ENCODE results near the gene MICU1.

Gene MICU1

DNA sequence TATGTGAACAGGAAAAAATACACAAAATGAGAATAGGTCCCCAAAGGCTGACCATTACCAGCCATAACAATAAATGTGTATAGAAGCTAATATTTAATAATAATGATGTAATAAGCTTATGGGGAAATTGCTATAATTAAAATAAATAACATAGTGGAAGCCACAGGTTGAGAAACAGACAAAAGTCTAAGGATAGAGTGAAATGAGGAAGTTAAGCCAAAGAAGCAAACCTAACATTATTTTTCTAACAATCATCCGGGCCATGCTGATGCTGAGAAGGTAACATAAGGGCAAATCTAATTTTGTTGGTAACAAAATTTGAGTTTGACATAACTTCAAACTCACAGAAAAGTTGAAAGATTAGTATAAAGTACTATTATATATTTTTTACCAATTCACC lies 115.9 kb downstream of the MICU1 start:
- no peak overlapping the region for H3K4me3 ChIP-seq (ENCODE audit: low read depth, low read length)
- TF ChIP-seq, protein P1, sequence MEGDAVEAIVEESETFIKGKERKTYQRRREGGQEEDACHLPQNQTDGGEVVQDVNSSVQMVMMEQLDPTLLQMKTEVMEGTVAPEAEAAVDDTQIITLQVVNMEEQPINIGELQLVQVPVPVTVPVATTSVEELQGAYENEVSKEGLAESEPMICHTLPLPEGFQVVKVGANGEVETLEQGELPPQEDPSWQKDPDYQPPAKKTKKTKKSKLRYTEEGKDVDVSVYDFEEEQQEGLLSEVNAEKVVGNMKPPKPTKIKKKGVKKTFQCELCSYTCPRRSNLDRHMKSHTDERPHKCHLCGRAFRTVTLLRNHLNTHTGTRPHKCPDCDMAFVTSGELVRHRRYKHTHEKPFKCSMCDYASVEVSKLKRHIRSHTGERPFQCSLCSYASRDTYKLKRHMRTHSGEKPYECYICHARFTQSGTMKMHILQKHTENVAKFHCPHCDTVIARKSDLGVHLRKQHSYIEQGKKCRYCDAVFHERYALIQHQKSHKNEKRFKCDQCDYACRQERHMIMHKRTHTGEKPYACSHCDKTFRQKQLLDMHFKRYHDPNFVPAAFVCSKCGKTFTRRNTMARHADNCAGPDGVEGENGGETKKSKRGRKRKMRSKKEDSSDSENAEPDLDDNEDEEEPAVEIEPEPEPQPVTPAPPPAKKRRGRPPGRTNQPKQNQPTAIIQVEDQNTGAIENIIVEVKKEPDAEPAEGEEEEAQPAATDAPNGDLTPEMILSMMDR (IDR thresholded peaks at IDR 0.05; ENCODE audit: borderline replicate concordance, insufficient read depth, low read depth, low read length): no peak

DNA sequence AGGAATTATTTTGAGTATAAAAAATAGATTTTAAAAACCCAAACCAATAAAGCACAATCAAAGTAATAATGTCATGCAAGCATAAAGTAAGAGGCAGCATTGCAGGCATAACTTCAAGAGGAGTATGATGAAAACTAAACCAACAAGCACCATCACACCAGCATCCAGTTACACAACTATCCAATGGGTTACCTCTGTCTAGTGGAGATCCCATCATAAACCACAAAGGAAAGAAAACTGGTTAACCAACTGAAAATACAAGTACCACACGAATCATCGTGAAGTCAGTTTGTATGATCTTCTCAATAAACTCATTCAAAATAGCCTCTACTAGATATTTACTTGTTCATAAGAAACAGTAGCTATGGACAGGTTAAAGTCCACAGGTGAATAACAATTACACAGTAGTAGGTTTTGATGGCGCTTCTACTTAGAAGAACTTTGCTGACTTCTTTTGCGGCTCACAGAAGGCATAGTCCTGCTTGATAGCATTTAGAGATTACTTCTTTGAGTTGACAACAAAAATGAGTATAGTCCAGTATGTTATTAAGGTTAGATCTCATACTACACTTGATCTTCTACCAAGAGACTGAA lies 116.6 kb downstream of the MICU1 start:
- H3K4me3 ChIP-seq (ENCODE audit: low read depth, low read length): no peak overlapping the region
- TF ChIP-seq, protein P1 (IDR thresholded peaks at IDR 0.05; ENCODE audit: borderline replicate concordance, insufficient read depth, low read depth, low read length): no peak

DNA sequence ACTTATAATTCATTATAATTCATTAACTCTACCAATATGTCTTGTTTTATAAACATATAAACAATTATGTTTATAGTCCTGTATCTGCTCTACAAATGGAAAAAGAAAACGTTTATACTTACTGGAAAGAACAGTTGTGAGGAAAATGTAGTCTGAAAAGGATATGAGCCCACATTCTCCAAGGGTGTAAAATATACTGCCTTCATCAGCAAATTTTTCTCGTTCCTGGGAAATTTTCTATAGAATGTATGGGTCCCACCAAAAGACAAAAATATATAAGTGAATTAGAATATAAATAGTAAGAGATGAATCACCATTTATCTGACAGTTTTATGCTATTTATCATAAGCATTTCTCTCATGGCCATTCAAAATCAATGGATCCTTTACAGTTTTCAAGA lies 117.8 kb downstream of the MICU1 start:
- TF ChIP-seq, protein P1 (IDR thresholded peaks at IDR 0.05; ENCODE audit: borderline replicate concordance, insufficient read depth, low read depth, low read length): no peak
- H3K4me3 ChIP-seq (ENCODE audit: low read depth, low read length): no peak overlapping the region

DNA sequence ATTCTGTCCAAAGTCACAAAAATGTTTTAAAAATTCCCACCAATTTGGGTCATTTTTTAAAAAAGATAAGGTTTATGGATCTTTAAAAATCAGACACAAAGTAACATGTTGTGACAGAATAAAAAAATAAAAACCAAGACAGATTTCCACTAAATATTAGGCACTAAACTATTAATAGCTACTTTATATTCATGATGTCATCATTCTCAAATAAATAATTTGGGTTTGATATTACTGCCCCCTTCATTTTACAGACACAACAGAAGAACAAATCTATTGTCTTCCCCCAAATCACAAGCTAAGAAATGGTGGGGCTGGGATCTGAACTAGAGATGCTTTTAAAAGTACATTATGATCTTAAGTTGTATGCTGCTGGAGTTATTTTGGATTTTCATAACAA lies 119.4 kb downstream of the MICU1 start:
- TF ChIP-seq, protein P1 (IDR thresholded peaks at IDR 0.05; ENCODE audit: borderline replicate concordance, insufficient read depth, low read depth, low read length): no peak
- H3K4me3 ChIP-seq (ENCODE audit: low read depth, low read length): no peak overlapping the region

DNA sequence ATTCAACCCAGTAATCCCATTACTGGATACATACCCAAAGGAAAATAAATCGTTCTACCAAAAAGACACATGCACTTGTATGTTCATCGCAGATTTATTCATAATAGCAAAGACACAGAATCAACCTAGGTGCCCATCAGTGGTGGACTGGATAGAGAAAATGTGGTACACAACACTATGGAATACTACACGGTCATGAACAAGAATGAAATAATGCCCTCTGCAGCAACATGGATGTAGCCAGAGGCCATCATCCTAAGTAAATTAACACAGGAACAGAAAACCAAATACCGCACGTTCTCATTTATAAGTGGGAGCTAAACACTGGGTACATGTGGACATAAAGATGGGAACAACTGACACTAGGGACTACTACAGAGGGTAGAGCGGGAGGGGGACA lies 120.4 kb downstream of the MICU1 start:
- no peak overlapping the region for H3K4me3 ChIP-seq (ENCODE audit: low read depth, low read length)
- TF ChIP-seq, protein P1 (IDR thresholded peaks at IDR 0.05; ENCODE audit: borderline replicate concordance, insufficient read depth, low read depth, low read length): no peak

DNA sequence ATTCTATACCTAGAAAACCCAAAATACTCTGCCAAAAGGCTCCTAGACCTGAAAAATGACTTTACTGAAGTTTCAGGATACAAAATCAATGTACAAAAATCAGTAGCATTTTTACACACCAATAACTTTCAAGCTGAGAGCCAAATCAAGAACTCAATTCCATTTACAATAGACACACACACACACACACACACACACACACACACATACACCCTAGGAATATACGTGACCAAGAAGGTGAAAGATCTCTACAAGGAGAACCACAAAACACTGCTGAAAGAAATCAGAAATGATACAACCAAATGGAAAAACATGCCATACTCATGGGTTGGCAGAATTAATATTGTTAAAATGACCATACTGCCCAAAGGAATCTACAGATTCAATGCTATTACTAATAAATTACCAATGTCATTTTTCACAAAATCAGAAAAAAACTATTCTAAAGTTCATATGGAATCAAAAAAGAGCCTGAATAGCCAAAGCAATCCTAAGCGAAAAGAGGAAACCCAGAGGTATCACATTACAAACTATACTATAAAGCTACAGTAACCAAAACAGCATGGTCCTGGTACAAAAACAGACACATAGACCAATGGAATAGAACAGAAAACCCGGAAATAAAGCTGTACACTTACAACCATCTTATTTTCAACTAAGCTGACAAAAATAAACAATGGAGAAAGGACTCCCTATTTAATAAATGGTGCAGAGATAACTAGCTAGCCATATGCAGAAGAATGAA lies 122.0 kb downstream of the MICU1 start:
- H3K4me3 ChIP-seq (ENCODE audit: low read depth, low read length): no peak overlapping the region
- TF ChIP-seq, protein P1 (IDR thresholded peaks at IDR 0.05; ENCODE audit: borderline replicate concordance, insufficient read depth, low read depth, low read length): no peak

DNA sequence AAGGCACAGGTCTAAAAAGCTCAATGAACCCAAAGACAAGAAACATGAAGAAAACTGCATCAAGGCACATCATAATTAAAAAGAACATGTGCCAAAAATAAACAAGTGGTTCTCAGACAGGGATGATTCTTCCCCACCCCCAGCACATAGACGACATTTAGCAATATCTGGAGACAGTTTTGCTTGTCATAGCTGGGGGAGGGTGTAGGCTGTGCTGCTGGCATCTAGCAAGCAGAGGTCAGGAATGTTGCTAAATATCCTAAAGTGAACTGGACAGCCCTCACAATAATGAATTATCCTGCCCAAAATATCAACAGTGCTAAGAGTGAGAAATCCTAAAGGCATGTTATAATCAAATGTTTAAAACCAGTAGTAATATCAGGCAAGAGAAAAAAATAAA lies 122.6 kb downstream of the MICU1 start:
- TF ChIP-seq, protein P1 (IDR thresholded peaks at IDR 0.05; ENCODE audit: borderline replicate concordance, insufficient read depth, low read depth, low read length): no peak
- H3K4me3 ChIP-seq (ENCODE audit: low read depth, low read length): no peak overlapping the region
